ENCODE data around the gene TM4SF18. TPM values are rescaled to one million over a fixed set of nuclear protein-coding genes. Genes with fewer than 3 reads are reported as not detected.

The TM4SF18 gene
- total RNA-seq, 2 donors from 2014 or later: 7.9 to 13.2 TPM

DNA sequence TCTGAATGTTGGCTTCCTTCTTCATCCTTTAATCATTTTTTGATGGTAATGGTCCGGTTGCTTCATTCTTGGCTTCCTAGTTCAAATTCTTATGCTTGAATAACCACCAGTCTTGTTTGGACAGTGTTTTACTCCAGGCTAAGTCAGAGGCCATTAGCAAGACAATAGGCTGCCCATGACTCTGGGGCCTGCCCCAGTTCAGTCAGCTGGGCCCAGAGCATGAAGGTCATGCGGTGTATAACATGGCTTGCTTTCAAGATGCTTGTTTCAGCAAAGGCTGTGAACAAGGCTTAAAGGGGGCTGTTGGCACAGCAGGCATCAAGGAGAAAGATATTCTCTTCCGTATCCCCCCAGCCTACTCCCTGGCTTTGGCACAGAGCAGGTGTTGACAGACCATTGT, 13.7 kb downstream of the TM4SF18 start:
- no peaks in the 10 kb centered on the region for H3K36me3 ChIP-seq (replicated peaks in 1 of 2; ENCODE audit: insufficient read depth in 1 of 2, low read depth in 2 of 2)
- intact Hi-C loops (cut with DNase I): no loop called here
- DNase-seq: no peak
- TF ChIP-seq POLR2A (IDR thresholded peaks at IDR 0.05) (no peak), CTCF (IDR thresholded peaks at IDR 0.05) (no peak)
- H3K9me3 ChIP-seq: no peaks in the 10 kb centered on the region
- H3K4me3 ChIP-seq: no peak overlapping the region
- H3K27me3 ChIP-seq: no peaks in the 10 kb centered on the region
- ATAC-seq: no peak
- 92 to 93% methylated on average over 3 of the region's 3 CpGs for WGBS, 2 donors
- H3K4me1 ChIP-seq: no peaks in the 10 kb centered on the region
- H3K27ac ChIP-seq: no peak overlapping the region

DNA sequence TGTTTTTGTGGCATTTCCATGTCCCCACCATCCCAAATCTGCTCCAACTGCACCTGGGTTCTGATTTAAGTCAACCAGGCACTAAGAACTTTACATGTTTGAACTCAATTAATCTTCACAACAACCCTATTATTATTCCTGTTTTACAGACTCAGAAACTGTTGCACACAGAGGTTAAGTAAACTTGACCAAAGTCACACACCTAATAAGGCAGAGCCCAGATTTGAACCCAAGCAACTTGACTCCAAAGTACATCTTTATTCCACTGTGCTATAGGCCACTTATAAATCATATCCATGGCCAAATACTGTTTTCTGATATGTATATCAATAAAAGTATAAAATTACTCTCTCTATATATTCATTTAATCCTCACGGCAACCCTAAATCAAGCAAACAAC, 16.4 kb downstream of the TM4SF18 start:
- intact Hi-C loops (cut with DNase I): no loop called here
- 91 to 100% methylated on average over 1 of the region's 1 CpG for WGBS, 2 donors
- no peak for ATAC-seq

GRCh38 chr3:149316437-149316836, 17.0 kb downstream of the TM4SF18 start:
- ATAC-seq: no peak
- DNase-seq: no peak
- intact Hi-C loops (cut with DNase I): no loop called here

More for the DNA sequence above, 16.4 kb downstream of the TM4SF18 start:
- Histone ChIP-seq H3K36me3 (replicated peaks in 1 of 2; ENCODE audit: insufficient read depth in 1 of 2, low read depth in 2 of 2) (no peaks in the 10 kb centered on the region), H3K27me3 (no peaks in the 10 kb centered on the region), H3K4me3 (no peak overlapping the region), H3K4me1 (no peaks in the 10 kb centered on the region), H3K27ac (no peak overlapping the region), H3K9me3 (no peaks in the 10 kb centered on the region)
- no peak for DNase-seq
- TF ChIP-seq CTCF (IDR thresholded peaks at IDR 0.05) (no peak), POLR2A (IDR thresholded peaks at IDR 0.05) (no peak)

GRCh38 chr3:149315694-149316093, 17.7 kb downstream of the TM4SF18 start:
- ATAC-seq (no peak), DNase-seq (no peak)
- intact Hi-C loops (cut with DNase I): no loop called here
- Histone ChIP-seq H3K4me3 (no peak overlapping the region), H3K9me3 (no peaks in the 10 kb centered on the region), H3K27me3 (no peaks in the 10 kb centered on the region), H3K4me1 (no peaks in the 10 kb centered on the region), H3K36me3 (replicated peaks in 1 of 2; ENCODE audit: insufficient read depth in 1 of 2, low read depth in 2 of 2) (no peaks in the 10 kb centered on the region), H3K27ac (peak overlapping the region in 2 of 4 donors; percentile 36 to 41)
- TF ChIP-seq CTCF (IDR thresholded peaks at IDR 0.05) (no peak), POLR2A (IDR thresholded peaks at IDR 0.05) (no peak)
- 55 to 65% methylated on average over 3 of the region's 3 CpGs for whole genome bisulfite sequencing, 2 donors

More at GRCh38 chr3:149316437-149316836, 17.0 kb downstream of the TM4SF18 start:
- WGBS, 2 donors: 79 to 81% methylated on average over 2 of the region's 2 CpGs
- H3K9me3 ChIP-seq: no peaks in the 10 kb centered on the region
- no peak overlapping the region for H3K27ac ChIP-seq
- TF ChIP-seq POLR2A (IDR thresholded peaks at IDR 0.05) (no peak), CTCF (IDR thresholded peaks at IDR 0.05) (no peak)
- no peak overlapping the region for H3K4me3 ChIP-seq
- no peaks in the 10 kb centered on the region for H3K36me3 ChIP-seq (replicated peaks in 1 of 2; ENCODE audit: insufficient read depth in 1 of 2, low read depth in 2 of 2)
- H3K4me1 ChIP-seq: no peaks in the 10 kb centered on the region
- H3K27me3 ChIP-seq: no peaks in the 10 kb centered on the region

- 55 to 56% methylated on average over 7 of the region's 7 CpGs for WGBS, 2 donors
- ATAC-seq (peak; percentile 47), DNase-seq (no peak)
- H3K36me3 ChIP-seq (replicated peaks in 1 of 2; ENCODE audit: insufficient read depth in 1 of 2, low read depth in 2 of 2): no peaks in the 10 kb centered on the region
- peak overlapping the region in 2 of 4 donors; percentile 36 to 41 for H3K27ac ChIP-seq
- H3K4me1 ChIP-seq: no peaks in the 10 kb centered on the region
- H3K9me3 ChIP-seq: no peaks in the 10 kb centered on the region
- TF ChIP-seq CTCF (IDR thresholded peaks at IDR 0.05) (no peak), POLR2A (IDR thresholded peaks at IDR 0.05) (no peak)
- intact Hi-C loops (cut with DNase I): no loop called here
- no peaks in the 10 kb centered on the region for H3K27me3 ChIP-seq
- H3K4me3 ChIP-seq: no peak overlapping the region
Measured at GRCh38 chr3:149314807-149315578, 18.4 kb downstream of the TM4SF18 start.

Measured in body of pancreas (tissue), 4 donors.